ENCODE data around the gene ZPBP2. TPM values are rescaled to one million over a fixed set of nuclear protein-coding genes. Genes with fewer than 3 reads are reported as not detected.

The ZPBP2 gene
- total and polyA plus RNA-seq, 9 of the 15 experiments (the other 6 are each of a cell fraction or from before 2014, with no cell fraction given) = not detected

- TF ChIP-seq ZNF174 (CRISPR knock-in tag; IDR thresholded peaks at IDR 0.05) = no peak
- no peak for TF ChIP-seq NFIC (IDR thresholded peaks at IDR 0.05)
- no peak for TF ChIP-seq HDGF (IDR thresholded peaks at IDR 0.05)
- TF ChIP-seq CAMTA2 (CRISPR knock-in tag; conservative IDR thresholded peaks at IDR 0.05) = no peak
- no peak for TF ChIP-seq NFYB (IDR thresholded peaks at IDR 0.05; ENCODE audit: extremely low read depth, insufficient read length)
- no peak for TF ChIP-seq U2AF2 (optimal IDR thresholded peaks at IDR 0.05; ENCODE audit: low read depth, low read length)
- TF ChIP-seq FOXM1 (IDR thresholded peaks at IDR 0.05; ENCODE audit: low read depth) = no peak
- no peak for TF ChIP-seq FOXM1 (CRISPR knock-in tag; IDR thresholded peaks at IDR 0.05; ENCODE audit: low read depth)
- peak in 1 of 2 experiments; percentile 31; a peak in 1 of 4 replicates for TF ChIP-seq MLLT1 (IDR thresholded peaks at IDR 0.05)
- no peak for TF ChIP-seq ZBTB8A (IDR thresholded peaks at IDR 0.05; ENCODE audit: partially characterized antibody)
- TF ChIP-seq NRF1 (conservative IDR thresholded peaks at IDR 0.05 in 1 of 2, IDR thresholded peaks at IDR 0.05 in 1 of 2) = no peak
- TF ChIP-seq EHMT2 (IDR thresholded peaks at IDR 0.05) = peak; percentile 87
- no peak for TF ChIP-seq ZNF512 (tag; IDR thresholded peaks at IDR 0.05)
- no peak for TF ChIP-seq ZNF212 (CRISPR knock-in tag; IDR thresholded peaks at IDR 0.05)
- TF ChIP-seq ZNF609 (CRISPR knock-in tag; IDR thresholded peaks at IDR 0.05; ENCODE audit: borderline replicate concordance) = no peak
- TF ChIP-seq RFX7 (CRISPR knock-in tag; IDR thresholded peaks at IDR 0.05) = no peak
- no peak for TF ChIP-seq CREB1 (IDR thresholded peaks at IDR 0.05)
- no peak for TF ChIP-seq CREB1 (CRISPR knock-in tag; IDR thresholded peaks at IDR 0.05)
These were observed 35.3 kb downstream of the ZPBP2 start (continued) for GRCh38 chr17:39903158-39903884.

All from K562 (cell line).